PFSK-1 (cell line): ENCODE data around the gene ERI3.

Experiments used
- FOXP2 ChIP-seq: optimal IDR thresholded peaks from 2 replicates; pipeline ENCODE3; 2011; ENCODE audit warnings: borderline replicate concordance, control low read depth, inconsistent platforms; ENCODE audit not compliant: insufficient read depth; ENCODE audit errors: extremely low read length, extremely low read depth
- POLR2AphosphoS5 ChIP-seq: IDR thresholded peaks from 2 replicates; pipeline ENCODE4 v1.6.1; 2012; ENCODE audit warnings: low read depth, mild to moderate bottlenecking, control low read depth, low read length, moderate library complexity
- REST ChIP-seq, 2 experiments: IDR thresholded peaks; 2 replicates each; pipeline versions ENCODE4 v1.6.1 to v1.8.0; 2011 to 2012; ENCODE audit warnings: low read depth in 2 of 2, low read length in 2 of 2, control low read depth in 1 of 2, inconsistent platforms in 1 of 2, mild to moderate bottlenecking in 1 of 2, moderate library complexity in 1 of 2; ENCODE audit not compliant: insufficient read depth in 1 of 2
- SIN3A ChIP-seq: IDR thresholded peaks from 2 replicates; pipeline ENCODE4 v1.6.1; 2012; ENCODE audit warnings: mild to moderate bottlenecking, low read length, moderate library complexity, borderline replicate concordance; ENCODE audit not compliant: insufficient read depth
- TAF1 ChIP-seq: IDR thresholded peaks from 2 replicates; pipeline ENCODE4 v1.6.1; 2012; ENCODE audit warnings: low read length, control low read depth, borderline replicate concordance; ENCODE audit not compliant: insufficient read depth

GRCh38 chr1:44227211-44227610 lies 127.8 kb downstream of the ERI3 start:
- TF ChIP-seq REST (IDR thresholded peaks at IDR 0.05; ENCODE audit: insufficient read depth in 1 of 2, low read depth in 2 of 2, low read length in 2 of 2) = no peak
- no peak for TF ChIP-seq POLR2AphosphoS5
- TF ChIP-seq TAF1 = no peak
- no peak for TF ChIP-seq SIN3A
- TF ChIP-seq FOXP2 = no peak
